ENCODE data around the gene TXNL4A.
A peak's percentile ranks its signal among the peaks of the same experiment; 100 is the strongest.

The TXNL4A gene

GRCh38 chr18:79950515-79951341 is 37.6 kb downstream of the TXNL4A start:
- ChIA-PET CTCF (interaction anchor here (0.5 kb wide), 1 partner anchor 84 kb away, joined by 3 read pairs; no protein-coding TSS in a partner anchor), POLR2A (ENCODE audit: low non-redundant PET) (interaction anchor here (0.6 kb wide), 1 partner anchor 22 kb away, joined by 3 read pairs; no protein-coding TSS in a partner anchor)
- no peak for TF ChIP-seq CTCF (conservative IDR thresholded peaks at IDR 0.05; ENCODE audit: low read depth)
- no peak for DNase-seq (ENCODE audit: low spot score)
- peak overlapping the region; percentile 63 for H3K27ac ChIP-seq

GRCh38 chr18:79949697-79950487 is 38.5 kb downstream of the TXNL4A start:
- ChIA-PET POLR2A (ENCODE audit: low non-redundant PET) (no interaction called here), CTCF (interaction anchor here (0.5 kb wide), 1 partner anchor 85 kb away, joined by 3 read pairs; no protein-coding TSS in a partner anchor)
- TF ChIP-seq CTCF (conservative IDR thresholded peaks at IDR 0.05; ENCODE audit: low read depth), result no peak
- H3K27ac ChIP-seq, result peak overlapping the region; percentile 63
- no peak for DNase-seq (ENCODE audit: low spot score)

- POLR2A ChIA-PET (ENCODE audit: low non-redundant PET), result no interaction called here
- DNase-seq (ENCODE audit: low spot score), result no peak
- H3K27ac ChIP-seq, result no peak overlapping the region
- CTCF ChIA-PET, result no interaction called here
- no peak for TF ChIP-seq CTCF (conservative IDR thresholded peaks at IDR 0.05; ENCODE audit: low read depth)
These were observed 39.5 kb downstream of the TXNL4A start for GRCh38 chr18:79948719-79949411.

GRCh38 chr18:79947881-79948610 is 40.3 kb downstream of the TXNL4A start:
- CTCF ChIA-PET, result no interaction called here
- no peak for DNase-seq (ENCODE audit: low spot score)
- no peak for TF ChIP-seq CTCF (conservative IDR thresholded peaks at IDR 0.05; ENCODE audit: low read depth)
- no peak overlapping the region; the same call in 1 of the 2 replicates for H3K27ac ChIP-seq
- POLR2A ChIA-PET (ENCODE audit: low non-redundant PET), result no interaction called here

GRCh38 chr18:79947054-79947755 is 41.2 kb downstream of the TXNL4A start:
- POLR2A ChIA-PET (ENCODE audit: low non-redundant PET), result no interaction called here

More at GRCh38 chr18:79947054-79947755, 41.2 kb downstream of the TXNL4A start:
- no peak for TF ChIP-seq CTCF (conservative IDR thresholded peaks at IDR 0.05; ENCODE audit: low read depth)
- CTCF ChIA-PET, result interaction anchor here (1.0 kb wide), 1 partner anchor 15 kb away, joined by 5 read pairs; no protein-coding TSS in a partner anchor
- DNase-seq (ENCODE audit: low spot score), result peak; percentile 36
- H3K27ac ChIP-seq, result peak overlapping the region; percentile 42

Measured in RWPE1 (cell line).